GM19452 (cell line): ENCODE measurements around the gene CT47C1.

Experiments used
- ATAC-seq: cut with Tn5 transposase; IDR thresholded peaks from one replicate; pipeline ENCODE4 v1.9.1; 2021; ENCODE audit not compliant: unreplicated experiment

CT47C1 gene

DNA sequence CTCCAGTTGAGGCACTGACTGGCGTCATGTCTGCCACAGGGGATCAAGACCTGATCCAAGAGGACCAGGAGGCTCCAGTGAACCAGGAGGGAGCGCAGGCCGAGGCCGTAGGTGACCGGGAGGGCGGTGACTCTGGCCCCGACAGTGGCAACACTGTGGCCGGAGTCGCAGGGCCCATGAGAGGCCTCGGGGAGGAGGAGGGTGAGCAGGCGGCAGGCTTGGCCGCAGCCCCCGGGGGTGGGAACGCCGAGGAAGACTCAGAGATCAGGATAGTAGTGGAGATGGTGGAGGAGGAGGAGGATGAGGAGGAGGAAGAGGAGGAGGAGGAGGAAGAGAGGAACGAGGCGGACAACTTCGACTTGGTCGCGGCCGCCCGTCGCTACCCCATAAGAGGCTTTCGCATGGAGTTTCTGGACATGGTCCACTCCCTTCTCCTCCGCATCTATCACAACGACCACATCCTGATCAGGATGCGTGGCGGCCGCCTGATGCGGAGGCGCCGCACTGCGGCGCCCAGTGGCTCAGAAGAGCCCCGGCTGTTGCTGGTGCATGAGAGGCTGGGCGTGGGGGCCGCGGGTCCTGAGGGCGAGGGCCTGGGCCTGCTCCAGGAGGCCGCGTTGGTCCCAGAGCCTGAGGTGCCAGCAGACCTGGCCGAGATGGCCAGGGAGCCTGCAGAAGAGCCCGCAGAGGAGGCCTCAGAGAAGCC lies 560 bp downstream of the CT47C1 start:
- no peak for ATAC-seq

DNA sequence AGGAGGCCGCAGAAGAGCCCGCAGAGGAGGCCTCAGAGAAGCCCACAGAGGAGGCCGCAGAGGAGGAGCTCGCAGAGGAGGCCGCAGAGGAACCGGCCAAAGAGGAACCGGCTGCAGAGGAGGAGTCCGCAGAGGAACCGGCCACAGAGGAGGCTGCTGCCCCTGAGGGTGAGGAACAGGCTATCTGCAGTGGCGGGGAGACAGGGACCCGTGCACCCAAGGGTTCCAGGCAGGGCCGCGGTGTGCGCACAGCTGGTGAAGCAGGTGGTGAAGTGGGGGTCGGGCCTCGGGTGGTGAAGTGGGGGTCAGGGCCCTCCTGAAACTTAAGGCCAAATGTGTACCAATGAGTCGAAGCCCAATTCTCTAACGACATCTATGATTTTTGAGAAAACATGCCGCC lies 1.1 kb downstream of the CT47C1 start:
- no peak for ATAC-seq

DNA sequence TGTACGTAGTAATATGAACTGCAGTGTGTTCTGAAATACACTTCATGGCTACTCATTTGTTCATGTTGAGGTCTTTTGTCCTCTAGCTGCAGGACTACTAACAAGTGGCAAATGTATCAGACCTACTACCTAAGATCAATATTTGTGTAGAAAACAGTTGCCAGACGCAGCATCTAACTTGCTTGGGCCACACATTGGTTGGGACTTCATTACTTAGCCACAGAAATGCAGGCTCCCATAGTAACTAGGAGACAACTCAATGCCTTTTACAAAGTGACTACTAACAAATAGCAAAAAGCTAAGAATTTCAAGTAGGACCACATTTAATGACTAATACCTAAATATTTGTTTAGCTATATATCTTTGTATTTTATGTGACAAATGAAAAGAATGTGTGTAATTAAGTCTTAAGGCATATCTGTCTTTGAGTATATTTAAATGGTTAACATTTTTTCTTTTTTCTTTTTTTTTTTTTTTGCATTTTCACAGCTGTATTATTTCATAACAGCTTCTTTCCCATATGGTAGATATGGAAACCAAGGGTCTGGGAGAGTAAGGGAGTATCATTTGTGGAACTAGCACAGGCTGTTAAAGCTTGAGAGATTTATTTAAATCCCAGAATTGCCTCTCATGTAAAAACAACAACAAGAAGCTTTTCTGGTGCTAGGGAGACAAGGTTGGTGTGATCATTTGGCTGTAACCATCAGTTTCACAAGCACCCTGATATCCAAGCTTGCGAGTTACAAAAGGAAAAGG lies 2.7 kb downstream of the CT47C1 start:
- no peak for ATAC-seq

DNA sequence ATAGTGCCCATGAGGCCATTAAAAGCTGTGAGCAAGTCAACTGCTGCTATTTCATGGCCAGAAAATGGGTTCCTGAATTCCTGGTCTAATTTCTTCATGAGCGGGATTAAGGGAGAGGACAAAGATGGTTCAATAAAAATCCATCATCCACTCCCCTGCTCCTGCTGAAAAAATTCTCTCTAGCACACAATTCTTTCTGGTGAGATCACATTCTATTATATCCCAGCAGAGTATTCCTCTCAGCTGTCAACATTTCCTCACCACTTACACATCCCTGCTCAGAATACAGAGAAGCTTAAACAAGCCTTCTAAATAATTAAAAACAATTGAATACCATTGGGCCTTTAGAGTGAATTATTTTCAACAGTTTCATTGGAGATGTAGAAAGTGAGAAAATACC lies 9.5 kb downstream of the CT47C1 start:
- no peak for ATAC-seq

DNA sequence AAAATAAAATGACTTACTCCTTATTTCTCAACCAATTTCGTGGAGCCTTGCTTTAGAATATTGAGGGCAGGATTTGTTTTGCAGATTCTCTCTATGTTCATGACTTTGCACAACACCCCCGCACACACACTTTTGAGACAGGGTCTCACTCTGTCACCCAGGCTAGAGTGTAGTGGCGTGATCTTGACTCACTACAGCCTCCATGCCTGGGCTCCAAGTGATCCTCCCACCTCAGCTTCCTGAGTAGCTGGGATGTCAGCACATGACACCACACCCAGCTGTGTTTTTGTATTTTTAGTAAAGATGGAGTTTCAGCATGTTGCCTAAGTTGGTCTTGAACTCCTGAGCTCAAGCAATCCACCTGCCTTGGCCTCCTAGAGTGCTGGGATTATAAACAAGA lies 12.0 kb downstream of the CT47C1 start:
- ATAC-seq = no peak

DNA sequence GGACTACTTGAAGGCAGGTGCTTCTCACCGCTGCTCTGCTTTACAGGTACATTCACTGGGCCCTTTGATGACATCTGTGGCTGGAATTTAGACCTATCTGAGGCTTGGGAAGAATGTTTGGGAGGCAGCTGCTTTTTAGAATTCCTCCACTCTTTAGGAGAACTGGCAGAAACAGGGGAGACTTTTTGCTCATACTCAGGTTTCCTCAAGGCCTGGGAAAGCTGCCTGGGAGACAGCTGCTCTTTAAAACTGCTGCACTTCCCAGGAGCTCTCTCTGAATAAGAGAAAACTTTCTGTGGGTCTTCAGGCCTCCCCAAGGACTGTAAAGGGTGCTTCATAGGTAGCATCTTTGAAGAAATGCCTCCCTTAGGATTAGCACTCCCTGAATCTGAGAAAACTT lies 14.3 kb downstream of the CT47C1 start:
- ATAC-seq = no peak

DNA sequence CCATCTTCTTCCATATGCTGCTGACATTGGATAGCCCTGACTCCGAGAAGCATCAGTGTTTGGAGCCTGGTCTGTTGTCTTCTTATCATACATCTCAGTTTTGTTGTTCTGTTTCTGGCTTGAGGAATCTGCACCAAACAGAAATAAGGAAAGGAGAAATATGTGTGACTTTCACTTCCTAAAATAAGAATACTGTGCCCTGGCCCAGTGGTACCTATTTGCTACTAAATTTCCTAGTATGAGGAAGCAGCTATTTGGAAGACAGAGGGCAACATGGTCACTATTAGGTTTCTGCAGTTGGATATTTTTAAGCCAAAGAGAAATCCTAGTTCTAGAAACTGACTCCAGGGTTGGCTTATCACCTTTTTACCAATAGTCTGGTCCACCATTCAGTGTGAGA lies 16.8 kb downstream of the CT47C1 start:
- no peak for ATAC-seq

DNA sequence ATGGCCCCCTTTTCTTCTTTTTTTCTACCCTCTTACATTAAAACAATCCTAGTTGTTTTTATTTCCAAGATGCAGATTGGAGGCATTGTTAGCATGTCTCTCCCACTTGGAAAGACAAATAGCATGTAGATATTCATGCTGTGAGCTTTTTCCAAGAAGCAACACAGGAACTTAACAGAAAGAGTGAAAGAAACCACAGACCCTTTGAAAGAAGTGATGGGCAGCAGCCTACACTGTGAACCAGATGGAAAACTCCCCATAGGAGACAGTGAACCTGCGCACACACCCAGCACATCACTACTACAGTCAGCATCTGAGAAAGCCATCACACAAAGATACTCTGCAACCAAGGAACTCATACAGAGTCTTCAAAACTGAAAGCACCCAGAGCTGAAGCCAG lies 17.8 kb downstream of the CT47C1 start:
- ATAC-seq = no peak

DNA sequence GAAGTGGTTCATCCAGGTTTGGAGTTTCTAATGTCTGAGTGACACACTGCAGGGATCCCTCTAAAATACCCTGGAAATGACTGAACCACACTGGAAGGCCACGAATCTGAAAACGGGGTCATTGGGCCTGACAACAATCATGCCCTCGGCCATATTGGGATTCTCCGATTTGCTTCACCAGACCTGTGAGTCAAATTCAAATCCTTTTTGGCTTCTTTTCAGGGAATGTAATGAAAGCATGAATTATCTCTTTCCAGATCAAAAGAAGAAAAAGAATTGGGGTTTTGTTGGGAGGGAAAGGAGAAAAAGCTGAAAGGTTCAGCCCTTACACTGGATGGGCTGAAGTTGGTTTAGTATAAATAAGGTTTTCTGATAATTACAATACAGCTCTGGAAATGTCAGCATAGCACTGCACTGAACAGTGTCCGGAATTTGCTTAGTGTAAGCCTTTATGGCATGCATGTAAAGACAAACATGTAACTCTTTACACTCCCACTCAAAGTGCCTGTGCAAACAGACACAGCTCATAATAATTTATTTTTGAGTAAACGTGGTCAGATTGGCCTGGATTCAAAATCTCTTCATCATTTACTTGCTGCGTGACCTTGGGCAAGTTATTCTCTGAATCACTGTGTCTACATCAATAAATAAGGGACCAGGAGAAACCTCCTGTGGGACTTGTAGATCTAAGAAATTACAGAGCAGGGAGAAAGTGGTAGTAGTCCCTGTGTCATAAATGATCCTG lies 21.4 kb downstream of the CT47C1 start:
- ATAC-seq = no peak

DNA sequence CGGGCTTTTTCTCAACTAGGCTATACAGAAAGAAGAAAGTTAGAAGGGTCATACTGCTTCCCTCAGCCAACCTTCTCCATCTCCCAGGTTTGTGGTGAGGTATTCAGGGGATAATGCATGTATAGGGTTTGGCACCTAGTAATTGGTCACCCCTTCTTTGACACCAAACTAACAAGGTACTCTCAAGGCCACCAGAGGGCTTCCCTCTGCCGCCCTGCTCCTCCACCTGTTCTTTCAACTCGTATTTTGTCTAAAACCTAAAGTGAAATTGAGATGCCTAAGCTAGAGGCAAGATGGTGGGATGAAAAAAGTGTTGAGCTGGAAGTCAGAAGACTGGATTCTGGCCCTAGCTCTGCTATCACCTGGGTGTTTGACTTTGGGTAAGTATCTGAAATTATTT lies 22.0 kb downstream of the CT47C1 start:
- ATAC-seq = no peak

DNA sequence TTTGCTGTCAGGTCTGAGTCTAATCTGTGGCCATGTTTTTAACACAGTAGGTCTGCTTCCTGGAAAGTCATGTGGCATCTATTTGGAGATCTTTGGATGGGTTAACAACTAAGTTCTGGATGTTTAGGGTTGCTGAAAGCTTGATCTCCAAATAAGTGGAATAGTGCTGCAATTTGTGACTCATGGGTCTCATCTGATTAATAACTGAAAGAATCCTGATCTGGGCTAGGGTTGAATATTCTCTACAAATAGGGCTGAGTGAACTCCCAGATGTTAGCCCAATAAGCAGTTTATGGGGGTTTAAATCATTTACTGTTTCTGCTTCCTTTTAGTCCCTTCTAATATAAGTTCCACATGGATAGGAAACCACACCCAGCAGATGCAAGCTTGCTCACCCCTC lies 23.1 kb downstream of the CT47C1 start:
- no peak for ATAC-seq

DNA sequence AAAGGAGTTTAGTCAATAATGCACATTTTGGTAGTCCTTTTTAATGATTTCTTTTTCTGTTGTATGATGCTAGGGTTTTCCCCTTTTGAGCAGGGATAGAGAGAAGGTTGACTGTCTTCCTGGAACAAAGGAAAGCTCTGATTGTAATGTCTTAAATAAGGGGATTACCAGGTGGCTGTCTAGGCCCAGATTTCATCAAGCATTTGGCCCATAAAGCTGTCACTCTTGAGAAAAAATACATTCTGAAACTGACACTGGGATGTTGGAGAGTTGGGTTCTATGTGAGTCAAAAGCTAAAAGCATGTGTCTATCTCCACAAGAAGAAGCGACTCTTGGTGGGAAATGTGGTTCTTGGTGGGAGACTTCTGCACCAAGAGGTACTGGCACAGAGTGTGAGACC lies 28.4 kb downstream of the CT47C1 start:
- ATAC-seq = no peak

DNA sequence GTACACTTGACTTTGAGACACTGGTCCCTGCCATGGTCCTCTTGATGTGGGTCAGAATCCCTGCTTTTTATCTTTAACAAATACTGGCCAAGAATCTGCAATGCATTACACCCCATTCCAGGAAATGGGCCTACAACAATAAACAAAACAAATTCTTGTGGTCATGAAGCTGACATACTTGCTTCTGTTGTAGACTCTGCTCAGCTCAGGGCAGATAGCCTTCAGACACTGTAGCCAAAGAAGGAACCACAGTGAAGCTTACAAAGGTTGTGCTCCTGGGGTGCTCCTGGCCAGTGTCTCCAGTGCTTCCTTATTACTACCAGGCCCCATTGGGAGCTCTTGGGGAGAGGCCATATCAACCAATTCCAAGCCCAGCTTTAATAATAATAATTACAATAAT lies 33.0 kb downstream of the CT47C1 start:
- no peak for ATAC-seq

DNA sequence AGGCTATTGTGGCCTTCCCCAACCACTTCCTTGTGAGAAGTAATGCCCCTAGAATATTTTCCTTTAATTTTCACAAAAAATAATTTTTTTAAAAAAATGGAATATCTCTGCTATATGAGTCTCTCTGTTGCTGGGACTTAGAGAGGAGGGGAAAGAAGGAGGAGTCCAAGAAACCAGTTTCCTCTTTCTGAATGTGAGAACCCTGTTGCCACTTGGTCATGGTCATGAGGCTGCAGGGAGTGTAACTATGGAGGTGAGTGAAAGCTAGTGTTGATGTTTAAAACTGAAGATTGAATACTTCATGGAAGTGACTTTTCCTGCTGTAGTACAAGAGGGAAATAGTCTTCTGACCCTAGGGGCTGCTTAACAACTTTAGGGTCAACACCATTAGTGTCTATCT lies 34.4 kb downstream of the CT47C1 start:
- no peak for ATAC-seq

DNA sequence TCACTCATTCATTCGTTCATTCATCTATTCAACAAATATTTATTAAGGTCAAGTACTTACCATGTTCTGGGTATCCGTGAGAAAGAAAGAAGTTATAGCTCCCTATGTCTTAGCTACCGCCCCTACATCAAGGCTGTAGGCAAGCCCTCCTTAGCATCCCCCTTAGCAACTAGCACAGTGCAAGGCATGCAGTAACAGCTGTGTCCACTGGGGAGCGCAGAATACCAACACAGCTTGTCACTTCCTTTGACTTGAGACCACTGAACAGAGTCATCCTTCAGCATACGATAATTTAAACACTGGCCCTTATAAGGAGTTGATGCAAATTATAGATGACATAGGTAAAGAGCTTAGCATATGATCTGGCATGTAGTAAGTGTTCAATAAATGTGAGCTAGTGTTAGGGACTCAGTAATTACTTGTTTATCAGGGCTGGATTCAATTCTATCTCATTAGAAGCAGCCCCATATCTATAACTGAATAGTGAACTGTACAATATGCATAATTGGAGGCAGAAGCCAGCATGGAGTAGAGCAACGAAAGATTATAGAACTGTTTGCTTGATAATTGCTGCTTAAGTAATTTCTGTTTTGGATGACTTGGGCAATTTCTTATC lies 46.1 kb downstream of the CT47C1 start:
- peak; percentile 61 for ATAC-seq

DNA sequence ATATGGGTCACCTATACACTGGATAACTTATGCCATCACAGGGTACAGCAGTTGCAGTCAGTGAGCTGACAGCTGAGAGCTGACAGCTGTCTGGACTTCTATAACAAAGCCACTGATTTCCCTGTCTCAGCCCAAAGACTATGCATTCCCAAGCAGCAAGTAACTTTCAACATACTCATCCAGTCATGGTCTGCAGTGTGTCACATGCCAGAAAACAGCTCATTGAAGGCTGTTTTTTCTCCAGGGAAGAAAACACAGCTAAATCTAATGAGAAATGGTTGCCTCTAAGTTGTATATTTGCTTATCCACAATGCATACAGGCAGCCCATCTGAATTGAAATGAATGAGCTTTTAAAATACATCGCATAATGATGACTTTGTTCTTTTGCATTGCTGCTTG lies 48.5 kb downstream of the CT47C1 start:
- no peak for ATAC-seq
